ENCODE measurements around the gene CFAP20DC.
"Not testable (repeated sequence)": the region's sequence is repeated elsewhere in the genome, so short reads cannot be mapped to it uniquely, and the experiment has no call there.

The CFAP20DC gene

DNA sequence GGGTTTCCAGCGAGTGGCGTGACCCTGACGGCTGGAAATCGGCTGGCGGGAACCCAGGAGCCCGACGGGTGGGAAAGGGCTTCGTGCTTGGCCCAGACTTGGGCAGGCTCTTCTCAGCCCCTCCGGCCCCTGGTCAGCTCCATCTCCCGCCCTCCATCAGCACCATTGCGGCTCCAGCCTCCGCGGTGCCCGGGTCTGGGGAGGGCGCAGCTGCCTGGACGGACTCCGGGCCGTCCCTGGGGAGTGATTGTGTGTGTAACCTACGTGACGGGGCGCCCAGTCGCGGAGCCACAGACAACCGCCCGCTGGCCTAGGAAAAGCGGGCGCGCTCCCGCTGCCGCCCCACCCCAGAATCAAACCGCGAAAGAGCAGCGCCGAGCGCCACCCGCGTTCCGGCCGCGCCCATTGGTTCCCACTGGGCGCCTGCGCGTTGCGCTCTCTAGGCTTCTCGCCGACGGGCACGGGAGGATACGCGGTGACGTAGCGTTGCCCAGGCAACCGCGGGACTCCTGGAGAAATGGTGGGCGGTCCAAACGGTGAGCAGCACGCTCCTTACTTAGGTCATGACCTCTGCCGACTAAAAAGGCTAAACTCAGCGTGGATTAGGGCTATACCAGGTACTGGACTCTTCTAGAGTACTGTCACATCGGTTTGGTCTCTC lies at the start of gene CFAP20DC:
Gene CFAP20DC, minus strand, starts transcription at position 355 of the 661 bp plus-strand sequence. CDS start 394 bp downstream, outside the sequence.
- DNase-seq (ENCODE audit: low read depth in 2 of 2): peak; percentile 89 to 91

DNA sequence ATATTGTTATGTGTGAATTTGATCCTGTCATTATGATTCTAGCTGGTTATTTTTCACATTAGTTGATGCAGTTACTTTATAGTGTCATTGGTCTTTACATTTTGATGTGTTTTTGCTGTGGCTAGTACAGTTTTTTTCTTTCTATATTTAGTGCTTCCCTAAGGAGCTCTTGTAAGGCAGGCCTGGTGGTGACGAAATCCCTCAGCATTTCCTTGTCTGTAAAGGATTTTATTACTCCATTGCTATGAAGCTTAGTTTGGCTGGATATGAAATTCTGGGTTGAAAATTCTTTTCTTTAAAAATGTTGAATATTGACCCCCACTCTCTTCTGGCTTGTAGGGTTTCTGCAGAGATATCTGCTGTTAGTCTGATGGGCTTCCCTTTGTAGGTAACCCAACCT lies 48.7 kb upstream of the CFAP20DC start:
- DNase-seq (ENCODE audit: low read depth in 2 of 2): not testable (repeated sequence)

DNA sequence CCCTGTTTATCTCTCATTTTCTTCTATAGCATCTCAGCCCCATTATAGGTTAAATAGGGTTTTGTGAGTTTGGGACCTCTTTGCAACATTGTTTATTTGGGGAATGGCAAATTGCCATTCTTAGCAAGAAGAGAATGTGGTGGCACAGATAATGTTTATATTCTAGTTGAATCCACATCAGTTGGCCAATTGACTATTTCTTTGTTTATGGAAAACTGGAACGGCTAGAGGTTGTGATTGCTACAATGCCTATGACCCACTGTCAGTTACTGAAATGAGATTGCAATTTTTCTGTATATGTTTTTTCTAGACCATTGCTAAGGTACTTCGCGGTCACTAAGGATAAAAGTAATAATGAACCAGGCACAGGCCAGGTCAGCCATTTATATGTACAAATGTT lies 44.6 kb upstream of the CFAP20DC start:
- DNase-seq (ENCODE audit: low read depth in 2 of 2): no peak

DNA sequence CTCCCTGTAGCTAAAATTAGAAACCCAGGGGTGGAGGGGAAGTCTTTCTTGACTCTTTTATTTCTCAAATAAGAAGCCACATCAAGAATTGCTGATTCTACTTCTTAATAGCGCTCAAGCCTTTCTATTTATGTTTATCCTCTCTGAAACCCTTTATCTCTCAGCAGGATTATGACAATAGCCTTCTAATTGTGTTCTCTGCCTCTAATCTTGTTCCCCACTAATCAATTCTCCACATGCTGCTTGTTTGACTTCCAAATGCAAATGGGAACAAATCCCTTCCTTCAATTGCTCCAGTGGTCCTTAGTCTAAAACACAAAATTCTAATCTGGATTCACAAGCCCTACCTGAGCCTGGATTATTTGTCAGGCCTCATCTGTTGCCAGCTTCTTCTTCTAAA lies 43.7 kb upstream of the CFAP20DC start:
- no peak for DNase-seq (ENCODE audit: low read depth in 2 of 2)

DNA sequence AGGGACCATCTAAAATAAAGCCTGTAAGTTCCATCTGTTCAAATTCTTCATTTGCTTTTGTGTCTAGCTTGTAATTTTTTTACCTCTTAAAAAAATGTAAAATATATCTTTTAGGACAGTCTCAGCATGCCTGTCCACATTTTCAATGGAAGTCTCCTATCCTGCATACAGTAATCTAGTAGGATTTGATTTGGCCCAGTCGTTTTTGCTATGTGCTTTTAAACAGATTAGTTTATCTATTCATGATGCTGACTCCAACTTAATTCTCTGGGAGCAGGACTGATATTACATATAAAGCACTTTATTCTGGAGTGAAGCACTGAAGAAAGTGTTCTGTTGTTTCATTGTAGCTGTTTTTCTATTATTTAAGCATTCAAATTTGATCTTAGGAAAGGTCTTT lies 38.9 kb upstream of the CFAP20DC start:
- no peak for DNase-seq (ENCODE audit: low read depth in 2 of 2)

DNA sequence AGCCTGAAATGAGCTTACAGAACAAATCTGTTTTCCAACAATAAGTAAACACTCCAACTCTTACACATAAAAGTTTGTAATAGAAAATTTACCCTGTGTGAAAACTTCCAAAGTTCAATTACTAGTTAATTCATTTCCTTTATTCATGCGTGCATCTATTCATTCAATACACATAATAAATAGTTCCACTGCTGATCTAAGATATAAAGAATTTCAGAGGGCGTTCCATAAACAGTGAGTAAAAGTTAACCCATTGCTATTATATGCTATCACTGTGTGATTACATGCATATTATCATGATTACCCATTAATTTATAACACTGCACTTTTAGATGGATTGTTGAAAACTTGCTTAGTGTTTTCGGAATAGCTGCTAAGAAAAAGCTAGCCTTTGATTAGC lies 36.2 kb upstream of the CFAP20DC start:
- DNase-seq (ENCODE audit: low read depth in 2 of 2): no peak

DNA sequence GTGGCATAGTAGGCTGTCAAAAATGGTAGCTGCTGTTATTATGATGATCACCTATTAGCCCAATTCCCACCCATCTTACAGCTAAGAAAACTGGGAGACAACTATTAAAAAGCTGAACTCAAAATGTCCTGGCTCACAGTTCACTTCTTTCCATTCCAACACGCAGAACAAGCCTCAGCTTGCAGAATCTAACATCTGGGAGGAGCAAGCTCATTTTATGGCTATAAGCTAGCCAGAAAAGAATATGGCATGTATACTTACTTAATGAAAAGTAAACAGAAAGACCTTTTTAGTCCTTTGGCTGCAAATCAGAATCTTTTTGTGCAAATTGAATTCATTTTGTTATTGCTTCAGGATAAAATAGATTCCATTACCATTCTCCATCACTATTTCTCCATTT lies 34.8 kb upstream of the CFAP20DC start:
- no peak for DNase-seq (ENCODE audit: low read depth in 2 of 2)

DNA sequence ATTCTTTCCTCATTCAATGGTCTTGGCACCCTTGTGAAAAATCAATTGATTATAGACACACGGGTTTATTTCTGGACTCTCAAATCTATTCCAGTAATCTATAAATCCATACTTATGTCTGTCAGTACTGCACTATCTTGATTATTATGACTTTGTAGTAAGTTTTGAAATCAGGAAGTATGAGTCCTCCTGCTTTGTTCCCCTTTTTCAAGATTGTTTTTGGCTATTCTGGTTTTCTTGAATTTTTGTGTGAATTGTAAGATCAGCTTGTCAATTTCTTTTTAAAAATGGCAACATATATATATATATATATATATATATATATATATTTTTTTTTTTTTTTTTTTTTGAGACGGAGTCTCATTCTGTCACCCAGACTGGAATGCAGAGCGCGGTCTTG lies 32.3 kb upstream of the CFAP20DC start:
- no peak for DNase-seq (ENCODE audit: low read depth in 2 of 2)

DNA sequence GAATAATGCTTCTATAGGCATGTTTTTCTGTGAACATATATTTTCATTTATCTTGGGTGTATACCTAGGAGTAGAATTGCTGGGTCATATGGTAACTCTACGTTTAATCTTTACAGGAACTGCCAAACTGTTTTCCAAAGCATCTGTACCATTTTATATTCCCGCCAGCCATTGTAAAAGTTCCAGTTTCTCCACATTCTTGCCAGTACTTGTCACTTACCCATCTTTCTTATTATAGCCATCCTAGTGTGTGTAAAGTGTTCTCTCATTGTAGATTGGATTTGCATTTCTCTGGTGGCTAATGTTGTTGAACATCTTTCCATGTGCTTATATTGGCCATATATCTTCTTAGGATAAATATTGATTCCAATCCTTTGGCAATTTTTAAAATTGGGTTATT lies 31.2 kb upstream of the CFAP20DC start:
- no peak for DNase-seq (ENCODE audit: low read depth in 2 of 2)

DNA sequence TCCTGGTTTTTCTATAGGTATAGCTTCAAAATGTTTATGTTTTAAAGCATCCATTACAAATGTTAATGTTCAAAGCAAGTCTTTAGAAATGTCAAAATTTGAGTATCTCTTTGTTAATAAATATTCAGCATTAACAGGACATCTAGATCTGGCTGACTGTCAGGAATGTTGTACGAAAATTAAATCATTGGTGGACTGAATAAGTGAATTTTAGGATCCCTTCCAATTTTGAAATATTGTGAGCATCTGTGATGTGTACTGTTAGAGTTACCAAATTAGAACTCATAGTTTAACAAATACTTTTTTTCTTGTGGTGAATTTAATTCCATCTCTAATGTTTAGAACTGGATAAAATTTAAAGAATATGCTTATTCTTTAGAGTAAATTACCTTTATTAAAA lies 30.1 kb upstream of the CFAP20DC start:
- DNase-seq (ENCODE audit: low read depth in 2 of 2): no peak

DNA sequence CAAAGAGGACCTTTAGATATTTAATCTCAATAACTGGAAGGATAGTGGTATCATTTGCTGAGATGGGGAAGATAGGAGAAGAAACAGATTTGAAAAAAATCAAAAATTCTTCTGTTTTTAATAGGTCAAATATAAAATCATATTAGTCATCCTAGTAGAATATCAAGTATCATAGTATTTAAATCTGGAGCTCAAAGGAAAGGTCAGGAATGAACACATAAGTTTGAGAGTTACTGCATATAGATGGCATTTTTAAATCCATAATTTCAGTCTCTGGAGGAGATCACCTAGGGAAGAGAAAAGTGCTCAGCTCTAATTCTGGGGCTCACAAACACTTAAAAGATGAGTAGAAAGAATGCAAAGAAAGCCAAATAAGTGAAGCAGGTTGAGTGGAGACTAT lies 24.9 kb upstream of the CFAP20DC start:
- DNase-seq (ENCODE audit: low read depth in 2 of 2): no peak

DNA sequence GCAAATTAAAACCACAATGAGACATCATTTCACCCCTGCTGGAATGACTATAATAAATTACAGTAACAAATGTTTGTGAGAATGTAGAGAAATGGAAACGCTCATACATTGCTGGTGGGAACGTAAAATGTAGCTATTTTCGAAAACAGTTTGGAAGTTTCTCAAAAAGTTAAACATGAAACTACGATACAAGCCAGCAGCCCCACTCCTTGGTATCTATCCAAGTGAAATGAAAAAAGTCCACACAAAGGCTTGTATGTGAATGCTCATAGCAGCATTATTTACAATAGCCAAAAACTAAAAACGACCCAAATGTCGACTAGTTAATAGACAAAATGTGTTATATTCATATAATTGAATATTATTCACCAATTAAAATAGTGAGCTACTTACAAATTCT lies 22.9 kb upstream of the CFAP20DC start:
- DNase-seq (ENCODE audit: low read depth in 2 of 2): no peak

DNA sequence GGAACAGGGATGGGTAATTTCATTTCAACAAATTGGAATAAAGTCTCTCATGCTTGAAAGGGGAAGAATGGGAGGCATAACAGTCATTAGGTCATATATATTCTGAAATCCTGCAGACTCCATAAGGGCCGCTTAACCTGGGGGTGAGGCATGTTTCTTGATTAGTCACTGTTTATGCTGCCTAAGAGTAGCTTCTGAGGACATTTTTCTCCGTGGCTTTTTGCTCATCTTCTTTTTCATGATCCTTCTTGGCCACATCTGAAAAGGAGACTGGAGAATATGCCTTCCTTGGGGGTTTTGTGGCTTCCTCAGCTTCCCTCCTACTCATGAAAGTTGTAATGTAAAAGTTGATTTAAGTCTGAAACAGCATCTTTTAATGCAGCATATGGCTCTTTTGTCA lies 20.0 kb upstream of the CFAP20DC start:
- DNase-seq (ENCODE audit: low read depth in 2 of 2): no peak

DNA sequence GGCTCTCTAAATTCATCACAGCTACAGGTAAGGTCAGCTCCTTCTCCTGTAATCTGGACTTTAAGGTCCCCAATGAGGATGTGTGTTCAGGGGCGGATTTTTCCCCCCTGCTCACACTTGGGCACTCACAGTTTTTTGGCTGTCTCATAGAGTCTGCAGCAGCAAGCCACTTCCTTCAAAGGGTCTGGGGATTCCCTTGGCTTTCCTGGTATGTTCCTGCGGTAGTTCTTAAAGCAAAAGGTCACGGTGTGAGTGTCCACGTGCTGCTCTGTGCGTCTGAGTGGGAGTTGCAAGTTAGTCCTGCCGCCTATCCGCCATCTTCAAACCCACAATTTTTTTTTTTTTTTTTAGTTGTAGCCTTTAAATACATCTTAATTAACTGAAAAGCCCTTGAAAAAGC lies 15.4 kb upstream of the CFAP20DC start:
- no peak for DNase-seq (ENCODE audit: low read depth in 2 of 2)

DNA sequence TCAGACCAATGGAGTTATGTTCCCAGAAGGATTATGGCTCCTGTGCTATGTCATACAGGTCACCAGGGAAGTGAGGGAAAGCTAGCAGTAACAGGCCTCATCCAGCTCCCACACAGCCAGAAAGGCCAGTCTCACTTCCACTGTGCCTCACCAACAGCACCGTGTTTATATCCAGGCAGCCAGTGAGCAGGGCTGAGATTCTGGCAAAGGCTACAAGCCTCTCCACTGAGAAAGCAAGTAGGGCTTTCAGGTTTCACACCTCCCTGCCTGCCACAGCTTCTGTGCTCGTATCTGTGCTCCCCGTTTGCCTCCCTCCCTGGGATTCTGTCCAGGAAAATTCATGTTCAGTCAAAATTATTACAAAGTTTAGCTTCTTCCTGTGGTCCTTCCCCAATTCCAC lies 14.9 kb upstream of the CFAP20DC start:
- DNase-seq (ENCODE audit: low read depth in 2 of 2): no peak

DNA sequence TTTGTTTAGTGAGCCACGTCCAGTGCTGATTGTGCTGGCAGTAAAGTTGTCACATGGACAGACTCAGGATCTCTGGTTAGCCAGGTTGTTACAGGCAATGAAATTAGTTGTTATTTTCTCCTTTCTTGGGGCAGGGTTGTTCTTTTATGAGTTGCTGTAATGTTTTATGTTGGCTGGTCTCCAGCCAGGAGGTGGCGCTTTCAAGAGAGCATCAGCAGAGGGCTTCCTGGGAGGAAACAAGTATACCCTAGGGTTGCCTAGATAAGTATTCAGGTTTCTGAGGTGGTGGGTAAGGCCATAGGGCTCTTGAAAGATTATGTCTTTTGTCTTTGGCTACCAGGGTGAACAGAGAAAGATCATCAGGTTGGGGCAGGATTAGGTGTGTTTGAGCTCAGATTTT lies 14.5 kb upstream of the CFAP20DC start:
- no peak for DNase-seq (ENCODE audit: low read depth in 2 of 2)

DNA sequence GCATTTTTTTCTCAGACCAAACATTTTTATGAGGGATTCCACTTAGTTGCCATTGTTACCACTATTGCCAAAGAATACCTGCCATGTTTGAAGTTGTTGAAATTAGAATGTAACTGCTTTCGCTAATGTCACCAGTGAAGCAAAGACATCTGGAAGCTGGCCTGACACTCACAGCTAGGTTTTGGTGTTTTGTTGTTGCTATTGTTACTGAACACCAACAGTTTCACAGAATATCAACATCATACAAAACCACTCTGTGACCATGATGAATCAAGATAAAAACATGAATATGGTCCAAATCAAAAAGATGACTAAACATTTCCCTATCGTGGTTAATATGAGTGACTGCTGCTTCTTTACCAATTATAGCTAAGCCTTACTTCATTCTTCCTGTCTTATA lies 6.9 kb upstream of the CFAP20DC start:
- no peak for DNase-seq (ENCODE audit: low read depth in 2 of 2)

DNA sequence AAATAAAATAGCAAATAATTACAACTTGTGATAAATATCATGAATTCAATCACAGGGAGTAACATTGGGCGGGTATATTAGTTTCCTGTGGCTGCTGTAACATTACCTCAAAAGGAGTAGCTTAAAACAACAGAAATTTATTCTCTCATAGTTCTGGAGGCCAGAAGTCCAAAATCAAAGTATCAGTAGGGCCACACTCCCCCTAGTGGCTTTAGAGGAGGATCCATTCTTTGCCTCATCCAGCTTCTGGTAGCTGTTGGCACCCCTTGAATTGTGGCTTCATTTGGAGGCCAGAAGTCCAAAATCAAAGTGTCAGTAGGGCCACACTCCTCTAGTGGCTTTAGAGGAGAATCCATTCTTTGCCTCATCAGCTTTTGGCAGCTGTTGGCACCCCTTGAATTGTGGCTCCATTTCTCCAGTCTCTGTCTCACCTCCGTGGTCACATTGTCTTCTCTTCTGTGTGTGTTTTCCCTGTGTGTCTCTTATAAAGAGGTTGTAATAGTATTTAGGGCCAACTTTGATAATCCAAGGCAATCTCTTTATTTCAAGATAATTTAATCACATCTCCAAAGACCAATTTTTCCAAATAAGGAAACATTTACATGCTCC lies 3.1 kb upstream of the CFAP20DC start:
- no peak for DNase-seq (ENCODE audit: low read depth in 2 of 2)

DNA sequence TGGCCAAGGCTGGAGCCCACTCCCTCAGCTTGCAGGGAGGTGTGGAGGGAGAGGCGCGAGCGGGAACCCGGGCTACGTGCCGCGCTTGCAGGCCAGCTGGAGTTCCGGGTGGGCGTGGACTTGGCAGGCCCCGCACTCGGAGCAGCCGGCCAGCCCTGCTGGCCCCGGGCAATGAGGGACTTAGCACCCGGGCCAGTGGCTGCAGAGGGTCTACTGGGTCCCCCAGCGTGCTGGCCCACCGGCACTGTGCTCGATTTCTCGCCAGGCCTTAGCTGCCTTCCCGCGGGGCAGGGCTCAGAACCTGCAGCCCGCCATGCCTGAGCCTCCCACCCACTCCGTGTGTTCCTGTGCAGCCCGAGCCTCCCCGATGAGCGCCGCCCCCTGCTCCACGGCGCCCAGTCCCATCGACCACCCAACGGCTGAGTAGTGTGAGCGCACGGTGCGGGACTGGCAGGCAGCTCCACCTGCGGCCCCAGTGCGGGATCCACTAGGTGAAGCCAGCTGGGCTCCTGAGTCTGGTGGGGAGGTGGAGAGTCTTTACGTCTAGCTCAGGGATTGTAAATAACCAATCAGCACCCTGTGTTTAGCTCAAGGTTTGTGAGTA lies 1.1 kb upstream of the CFAP20DC start:
- not testable (repeated sequence) for DNase-seq (ENCODE audit: low read depth in 2 of 2)

DNA sequence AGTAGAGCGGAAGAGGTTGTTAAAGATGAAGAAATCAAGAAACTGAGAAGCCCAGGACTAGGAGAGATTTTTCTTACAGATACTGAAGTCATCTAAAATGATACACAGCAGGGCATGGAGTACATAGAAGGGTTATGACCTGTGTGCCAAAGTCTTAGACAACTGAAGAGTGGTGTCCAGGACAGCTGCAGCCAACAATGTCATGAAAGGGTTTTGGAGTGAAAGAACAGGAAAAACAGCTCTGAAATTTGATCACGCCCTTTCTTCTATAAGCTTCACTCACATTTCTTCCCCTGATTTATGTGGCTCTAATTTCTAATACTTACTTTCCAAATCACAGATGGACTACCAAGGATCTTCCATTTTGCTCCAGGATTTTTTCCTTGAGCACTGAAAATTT lies 3.0 kb downstream of the CFAP20DC start:
- no peak for DNase-seq (ENCODE audit: low read depth in 2 of 2)

DNA sequence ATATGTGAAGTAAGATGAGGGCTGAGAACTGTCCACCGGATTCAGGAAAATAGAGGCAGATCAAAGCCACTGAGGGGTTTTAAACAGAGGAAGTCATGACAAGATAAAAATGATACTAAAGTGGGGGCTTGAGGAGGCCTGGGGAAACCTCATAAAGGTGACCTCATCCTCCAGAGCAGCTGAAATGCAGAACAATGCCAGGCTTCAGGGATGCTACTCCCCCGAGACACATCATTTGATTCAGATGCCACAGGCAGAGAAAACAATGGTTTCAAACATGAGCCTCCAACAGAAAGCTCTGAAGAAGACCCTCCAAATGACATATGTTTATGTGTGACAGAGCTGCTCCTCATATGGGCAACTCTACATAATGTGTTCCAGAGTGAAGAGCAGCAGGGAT lies 6.4 kb downstream of the CFAP20DC start:
- DNase-seq (ENCODE audit: low read depth in 2 of 2): no peak

DNA sequence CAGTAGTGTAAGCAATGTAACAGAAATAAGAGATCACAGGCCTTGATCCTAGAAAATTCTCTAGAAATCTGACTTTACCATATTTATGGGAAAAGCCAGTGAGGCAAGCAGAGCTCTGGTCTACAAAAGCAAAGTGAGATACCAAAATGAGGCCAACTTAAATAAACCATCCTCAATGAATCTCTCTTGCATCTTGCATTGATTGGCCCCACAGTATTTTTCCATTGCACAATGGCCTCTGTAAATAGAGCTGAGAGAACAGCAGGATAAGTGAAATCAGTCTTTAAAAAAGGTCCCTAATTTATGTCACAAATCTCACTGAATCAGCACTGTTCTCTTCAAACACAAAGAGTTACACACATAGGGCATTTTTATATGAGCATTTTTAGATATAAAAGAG lies 8.9 kb downstream of the CFAP20DC start:
- no peak for DNase-seq (ENCODE audit: low read depth in 2 of 2)

DNA sequence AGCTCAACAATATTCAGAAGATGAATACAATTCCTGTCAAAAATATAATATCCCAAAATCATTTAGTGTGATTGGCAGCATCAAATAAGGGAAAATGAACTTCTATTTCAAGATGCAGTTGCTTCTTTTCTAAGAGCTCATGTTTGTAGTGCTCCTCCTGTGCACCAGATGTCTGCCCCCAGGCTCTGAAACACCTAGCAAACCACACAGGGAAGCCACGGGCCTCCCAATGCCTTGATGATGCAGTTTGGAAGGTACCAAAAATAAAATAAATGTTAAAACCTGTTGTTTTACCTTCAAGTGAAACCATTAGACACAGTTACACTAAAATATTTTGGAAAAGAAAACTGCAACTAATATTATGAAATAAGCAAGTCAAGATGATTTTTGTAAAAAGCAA lies 22.2 kb downstream of the CFAP20DC start:
- no peak for DNase-seq (ENCODE audit: low read depth in 2 of 2)

DNA sequence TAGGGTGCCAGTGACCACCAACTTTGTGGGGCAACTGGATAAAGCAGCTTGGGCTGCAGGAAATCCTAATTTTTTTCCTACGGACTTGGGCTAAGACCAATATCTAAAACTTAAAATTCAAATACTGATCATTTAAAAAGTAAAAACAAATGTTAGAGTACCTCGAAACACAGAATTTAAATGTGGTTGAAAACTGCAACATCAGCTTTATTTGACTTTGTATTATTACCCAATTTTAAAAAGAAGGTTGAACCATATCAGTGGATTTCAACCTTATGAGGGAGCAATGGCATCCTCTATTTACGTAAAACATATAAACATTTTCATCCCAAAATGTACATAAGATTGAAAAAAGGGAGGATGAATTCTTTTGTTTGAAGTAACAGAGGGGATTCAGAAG lies 26.2 kb downstream of the CFAP20DC start:
- no peak for DNase-seq (ENCODE audit: low read depth in 2 of 2)
